ENCODE data around the gene ANKRD34A. TPM values are rescaled to one million over a fixed set of nuclear protein-coding genes. Genes with fewer than 3 reads are reported as not detected.

The ANKRD34A gene
- total and polyA plus RNA-seq, 2 of the 13 experiments (the other 11 are each of a cell fraction or from before 2014, with no cell fraction given), result 0.05 to 0.07 TPM

- TF ChIP-seq SAP130 (CRISPR knock-in tag; IDR thresholded peaks at IDR 0.05; ENCODE audit: low read depth) (peak; percentile 19; the same call in 1 of the 2 replicates), ZFYVE20 (CRISPR knock-in tag; IDR thresholded peaks at IDR 0.05; ENCODE audit: borderline replicate concordance, low read depth) (no peak), FOXP1 (IDR thresholded peaks at IDR 0.05) (no peak), FOXP1 (CRISPR knock-in tag; IDR thresholded peaks at IDR 0.05) (no peak), RORA (CRISPR knock-in tag; IDR thresholded peaks at IDR 0.05) (no peak), TRIM22 (IDR thresholded peaks at IDR 0.05) (no peak), KDM1A (CRISPR knock-in tag; IDR thresholded peaks at IDR 0.05) (0 out of 2 replicates have a peak, but pooled peaks have one; percentile 28), ZNF205 (CRISPR knock-in tag; IDR thresholded peaks at IDR 0.05) (no peak), TERF1 (CRISPR knock-in tag; IDR thresholded peaks at IDR 0.05) (no peak), ATF1 (CRISPR knock-in tag; IDR thresholded peaks at IDR 0.05) (0 out of 2 replicates have a peak, but pooled peaks have one; percentile 14), ZNF556 (CRISPR knock-in tag; IDR thresholded peaks at IDR 0.05; ENCODE audit: borderline replicate concordance) (no peak), LRRFIP1 (CRISPR knock-in tag; conservative IDR thresholded peaks at IDR 0.05) (no peak), HCFC1 (IDR thresholded peaks at IDR 0.05; ENCODE audit: low read depth, low read length) (no peak), ZNF747 (CRISPR knock-in tag; IDR thresholded peaks at IDR 0.05; ENCODE audit: borderline replicate concordance) (no peak), ZFP36L2 (CRISPR knock-in tag; IDR thresholded peaks at IDR 0.05) (no peak), MBNL3 (CRISPR knock-in tag; conservative IDR thresholded peaks at IDR 0.05) (no peak), KLF16 (CRISPR knock-in tag; IDR thresholded peaks at IDR 0.05) (0 out of 4 replicates have a peak, but pooled peaks of 1 of the 2 experiments have one; percentile 5), GLMP (CRISPR knock-in tag; IDR thresholded peaks at IDR 0.05; ENCODE audit: borderline replicate concordance) (no peak), HNF4A (CRISPR knock-in tag; IDR thresholded peaks at IDR 0.05) (peak; percentile 59), CCDC6 (CRISPR knock-in tag; IDR thresholded peaks at IDR 0.05) (no peak), SCMH1 (CRISPR knock-in tag; IDR thresholded peaks at IDR 0.05; ENCODE audit: borderline replicate concordance) (no peak), HNF4G (IDR thresholded peaks at IDR 0.05; ENCODE audit: borderline replicate concordance, low read depth, low read length) (peak; percentile 53), HNF4G (CRISPR knock-in tag; IDR thresholded peaks at IDR 0.05; ENCODE audit: borderline replicate concordance, low read depth) (no peak), SOX13 (IDR thresholded peaks at IDR 0.05) (no peak), SOX13 (CRISPR knock-in tag; conservative IDR thresholded peaks at IDR 0.05 in 1 of 2, IDR thresholded peaks at IDR 0.05 in 1 of 2) (peak in 1 of 2 experiments; percentile 46; a peak in 1 of 4 replicates)
Observed at GRCh38 chr1:145985502-145986439, 21.4 kb upstream of the ANKRD34A start (continued).
